GM12878 (cell line): Measurements from ENCODE around the gene E2F7.

ENCODE experiments used
- FOS ChIP-seq: IDR thresholded peaks from 3 replicates; pipeline ENCODE4 v1.6.1; 2011; ENCODE audit warnings: borderline replicate concordance; ENCODE audit not compliant: insufficient read length; ENCODE audit errors: extremely low read depth
- TCF12 ChIP-seq: IDR thresholded peaks from 2 replicates; pipeline ENCODE4 v1.6.1; 2011; ENCODE audit warnings: low read depth, mild to moderate bottlenecking, low read length
- ZZZ3 ChIP-seq: IDR thresholded peaks from 2 replicates; pipeline ENCODE4 v1.6.1; 2011; ENCODE audit warnings: low read depth; ENCODE audit not compliant: control insufficient read depth, insufficient read length
- TF ChIP-seq, protein P1 (sequence below), 3 experiments: IDR thresholded peaks in 2 of 3; conservative IDR thresholded peaks in 1 of 3; 2 replicates each; pipeline ENCODE4 v1.5.1; 2011; ENCODE audit warnings: low read depth in 3 of 3, low read length in 3 of 3, mild to moderate bottlenecking in 3 of 3, control low read depth in 2 of 3, moderate library complexity in 2 of 3, inconsistent platforms in 1 of 3, mixed read lengths in 1 of 3; ENCODE audit not compliant: control insufficient read depth in 2 of 3, insufficient read depth in 1 of 3; ENCODE audit errors: extremely low read depth in 1 of 3

DNA sequence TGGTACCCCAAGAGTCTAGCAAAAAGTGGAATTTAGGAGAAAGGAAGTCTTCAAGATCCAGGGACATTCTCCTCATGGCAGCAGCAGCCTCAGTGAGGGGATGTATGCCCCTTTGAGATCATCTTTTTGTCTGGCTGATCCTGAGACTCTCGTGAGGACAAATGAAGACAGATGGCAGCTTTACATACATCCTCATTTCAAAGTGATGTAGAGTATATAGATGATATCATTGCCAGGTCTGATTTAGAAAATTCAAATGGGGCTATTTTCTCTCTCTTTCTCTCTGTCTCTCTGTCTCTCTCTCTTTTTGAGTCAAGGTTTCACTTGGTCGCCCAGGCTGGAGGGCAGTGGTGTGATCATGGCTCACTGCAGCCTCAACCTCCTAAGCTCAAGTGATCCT lies 61.5 kb downstream of the E2F7 start:
- no peak for TF ChIP-seq ZZZ3
- TF ChIP-seq, protein P1, sequence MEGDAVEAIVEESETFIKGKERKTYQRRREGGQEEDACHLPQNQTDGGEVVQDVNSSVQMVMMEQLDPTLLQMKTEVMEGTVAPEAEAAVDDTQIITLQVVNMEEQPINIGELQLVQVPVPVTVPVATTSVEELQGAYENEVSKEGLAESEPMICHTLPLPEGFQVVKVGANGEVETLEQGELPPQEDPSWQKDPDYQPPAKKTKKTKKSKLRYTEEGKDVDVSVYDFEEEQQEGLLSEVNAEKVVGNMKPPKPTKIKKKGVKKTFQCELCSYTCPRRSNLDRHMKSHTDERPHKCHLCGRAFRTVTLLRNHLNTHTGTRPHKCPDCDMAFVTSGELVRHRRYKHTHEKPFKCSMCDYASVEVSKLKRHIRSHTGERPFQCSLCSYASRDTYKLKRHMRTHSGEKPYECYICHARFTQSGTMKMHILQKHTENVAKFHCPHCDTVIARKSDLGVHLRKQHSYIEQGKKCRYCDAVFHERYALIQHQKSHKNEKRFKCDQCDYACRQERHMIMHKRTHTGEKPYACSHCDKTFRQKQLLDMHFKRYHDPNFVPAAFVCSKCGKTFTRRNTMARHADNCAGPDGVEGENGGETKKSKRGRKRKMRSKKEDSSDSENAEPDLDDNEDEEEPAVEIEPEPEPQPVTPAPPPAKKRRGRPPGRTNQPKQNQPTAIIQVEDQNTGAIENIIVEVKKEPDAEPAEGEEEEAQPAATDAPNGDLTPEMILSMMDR (IDR thresholded peaks at IDR 0.05 in 2 of 3, conservative IDR thresholded peaks at IDR 0.05 in 1 of 3; ENCODE audit: control insufficient read depth in 2 of 3, extremely low read depth in 1 of 3, insufficient read depth in 1 of 3, low read depth in 3 of 3, low read length in 3 of 3), result no peak
- TF ChIP-seq TCF12, result no peak
- no peak for TF ChIP-seq FOS
